GM21825 (cell line): ENCODE measurements around the gene NFYC.

Source experiments
- ATAC-seq: cut with Tn5 transposase; IDR thresholded peaks from one replicate; pipeline ENCODE4 v1.9.1; 2021; ENCODE audit warnings: mild to moderate bottlenecking, moderate library complexity; ENCODE audit not compliant: unreplicated experiment

Gene NFYC

GRCh38 chr1:40777224-40777970, 85.9 kb downstream of the NFYC start:
- ATAC-seq: no peak

DNA sequence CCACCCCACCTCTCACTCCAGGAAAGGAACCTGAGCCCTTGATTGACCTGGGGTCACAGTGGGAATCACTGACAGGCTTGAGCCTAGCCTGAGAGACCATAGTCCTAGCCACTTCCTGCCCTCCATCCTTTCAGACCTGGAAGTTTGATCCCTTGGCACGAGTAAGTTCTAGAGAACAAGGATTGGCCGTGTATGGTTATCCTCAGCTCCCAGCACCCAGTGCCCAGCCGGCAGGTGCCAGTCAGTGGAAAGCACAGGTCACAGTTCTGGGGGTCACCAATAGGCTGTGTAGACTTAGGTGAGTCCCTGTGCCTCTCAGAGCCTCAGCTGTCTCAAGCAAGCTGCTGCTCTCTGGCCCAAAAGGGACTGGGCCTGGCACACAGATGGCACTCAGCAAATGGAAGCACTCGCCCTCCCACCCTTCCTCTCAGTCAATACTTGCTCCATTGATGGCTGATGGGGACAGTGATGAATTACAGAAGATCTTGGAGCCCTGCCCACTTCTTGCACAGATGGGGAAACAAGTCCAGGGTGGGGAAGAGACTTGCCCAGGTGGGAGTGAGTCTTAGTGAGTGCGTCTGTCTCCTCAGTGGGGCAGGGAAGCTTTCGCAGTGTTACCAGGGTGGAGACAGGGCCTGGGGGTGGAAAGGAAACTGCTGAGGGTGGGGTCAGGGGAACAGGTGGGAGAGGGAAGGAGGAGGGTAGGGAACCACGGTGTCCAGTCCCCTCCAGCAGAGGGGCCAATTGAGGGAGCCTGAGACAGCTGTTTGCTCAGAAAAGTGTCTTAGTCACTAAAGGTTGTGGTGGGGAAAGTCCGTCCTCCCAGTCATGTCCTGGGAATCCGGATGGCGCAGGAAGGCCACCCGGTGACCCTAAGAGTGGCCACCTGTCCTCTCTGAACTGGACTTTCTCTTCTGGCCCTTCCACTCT, 89.4 kb downstream of the NFYC start:
- ATAC-seq: no peak

GRCh38 chr1:40781608-40781971, 90.1 kb downstream of the NFYC start:
- no peak for ATAC-seq

DNA sequence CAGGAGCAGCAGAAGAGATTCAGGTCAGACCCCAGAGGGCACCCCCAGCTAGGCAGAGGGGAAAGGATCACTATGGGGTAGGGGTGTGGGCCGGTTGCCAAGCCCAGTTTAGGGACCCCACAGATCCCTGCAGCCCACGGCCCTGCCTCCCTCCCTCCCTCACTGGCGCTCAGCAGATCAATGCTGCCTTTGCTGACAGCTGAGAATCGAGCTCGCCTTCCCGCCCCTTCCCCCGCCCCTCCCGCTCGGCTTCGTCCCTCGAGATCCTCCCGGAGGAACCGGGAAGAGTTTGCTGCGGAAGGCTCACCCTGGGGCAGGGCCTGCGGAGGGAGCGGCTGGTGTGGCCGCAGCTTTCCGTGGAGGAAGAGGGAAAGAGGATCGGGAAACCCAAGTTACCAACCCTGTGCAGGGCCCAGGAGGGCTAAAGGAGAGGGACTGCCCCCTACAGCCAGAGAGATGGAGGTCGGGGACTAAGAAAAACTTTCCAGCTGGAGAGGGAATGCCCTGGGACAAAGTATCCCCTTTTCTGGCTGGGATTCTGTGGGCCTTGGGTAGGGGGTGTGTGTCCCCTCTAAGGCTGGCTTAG, 91.0 kb downstream of the NFYC start:
- ATAC-seq: no peak

DNA sequence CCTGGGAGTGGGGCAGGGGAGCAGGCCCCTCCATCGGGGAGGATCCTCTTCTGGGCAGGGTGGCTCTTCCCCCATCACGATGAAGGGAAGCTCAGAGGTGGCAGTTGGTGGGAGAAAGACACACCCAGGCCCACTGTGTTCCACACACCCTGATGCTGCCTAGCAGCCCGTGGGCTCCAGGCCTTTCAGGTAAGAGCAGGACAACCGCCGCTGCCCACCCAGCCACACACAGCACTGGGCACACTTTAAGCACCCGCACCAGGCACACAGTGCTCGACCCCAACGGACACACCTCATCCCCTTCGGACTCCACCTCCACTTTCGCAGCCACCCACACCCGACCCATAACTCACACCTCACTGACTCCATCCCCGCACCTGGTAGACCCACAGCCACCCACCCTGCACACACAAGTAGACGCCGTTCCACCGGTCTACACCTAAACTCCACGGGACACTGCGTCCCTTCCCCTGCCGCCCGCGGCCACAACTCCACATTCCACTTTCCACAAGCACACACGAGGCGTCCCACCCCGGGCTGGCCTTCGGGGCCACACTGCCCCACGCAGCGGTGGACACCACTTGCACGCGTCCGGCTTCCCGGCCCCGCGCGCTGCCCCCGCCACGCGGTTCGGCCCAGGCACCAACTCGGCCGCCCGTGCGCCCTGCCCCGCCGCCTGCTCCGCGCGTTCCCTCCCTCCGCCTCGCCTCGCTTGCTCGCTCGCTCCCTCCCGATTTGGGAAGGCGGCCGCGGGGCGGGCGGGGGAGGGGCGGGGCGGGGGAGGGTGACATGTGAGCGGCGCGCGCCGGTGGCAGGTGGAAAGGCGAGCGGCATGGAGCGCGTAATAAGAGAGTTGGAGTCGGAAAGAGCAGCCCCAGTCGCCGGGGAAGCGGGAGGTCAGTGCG, 91.7 kb downstream of the NFYC start, which contains the start of gene KCNQ4:
TSS of gene KCNQ4 (plus strand) at position 787 of the 905 bp plus-strand sequence. CDS start 307 bp downstream, outside the sequence.
- ATAC-seq: no peak

DNA sequence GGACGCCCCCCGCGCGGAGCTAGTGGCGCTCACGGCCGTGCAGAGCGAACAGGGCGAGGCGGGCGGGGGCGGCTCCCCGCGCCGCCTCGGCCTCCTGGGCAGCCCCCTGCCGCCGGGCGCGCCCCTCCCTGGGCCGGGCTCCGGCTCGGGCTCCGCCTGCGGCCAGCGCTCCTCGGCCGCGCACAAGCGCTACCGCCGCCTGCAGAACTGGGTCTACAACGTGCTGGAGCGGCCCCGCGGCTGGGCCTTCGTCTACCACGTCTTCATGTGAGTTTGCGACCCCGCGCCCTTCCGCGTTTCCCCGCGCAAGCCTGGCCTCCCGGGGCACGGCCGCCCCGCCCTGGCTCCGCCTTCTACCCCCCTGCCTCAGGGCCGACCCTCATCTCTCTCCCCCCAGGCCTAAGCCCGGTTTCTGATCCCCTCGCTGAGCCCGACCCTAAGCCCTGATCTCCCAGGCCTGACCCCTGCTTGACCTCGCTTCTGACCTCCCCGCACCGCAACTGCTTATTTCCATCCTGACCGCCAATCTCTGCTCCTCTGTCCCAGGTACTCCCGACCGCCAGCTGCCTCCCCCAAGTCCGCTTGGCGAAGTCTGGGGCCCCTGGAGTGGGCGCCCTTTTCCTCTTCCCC, 92.8 kb downstream of the NFYC start:
- no peak for ATAC-seq

DNA sequence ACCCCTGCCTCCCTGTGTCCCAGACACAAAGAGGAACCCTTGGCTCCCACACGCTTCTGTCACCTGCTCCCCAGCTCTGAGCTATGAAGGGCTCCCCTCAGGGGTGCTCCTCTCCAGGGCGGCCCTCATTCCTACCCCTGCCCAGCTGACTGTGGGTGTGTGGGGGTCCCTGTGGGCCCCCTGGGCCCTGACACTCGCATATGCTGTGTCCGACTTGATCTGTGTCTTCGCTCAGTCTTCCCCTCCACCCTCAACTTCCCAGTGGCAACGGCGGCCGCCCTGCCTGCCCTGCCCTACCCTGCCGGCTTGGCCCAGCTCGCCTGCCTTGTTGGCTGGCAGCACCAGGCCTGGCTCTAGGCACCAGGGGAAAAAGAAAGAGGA, 93.3 kb downstream of the NFYC start:
- ATAC-seq: no peak

- ATAC-seq: no peak
Observed at GRCh38 chr1:40785446-40785845, 93.9 kb downstream of the NFYC start.

DNA sequence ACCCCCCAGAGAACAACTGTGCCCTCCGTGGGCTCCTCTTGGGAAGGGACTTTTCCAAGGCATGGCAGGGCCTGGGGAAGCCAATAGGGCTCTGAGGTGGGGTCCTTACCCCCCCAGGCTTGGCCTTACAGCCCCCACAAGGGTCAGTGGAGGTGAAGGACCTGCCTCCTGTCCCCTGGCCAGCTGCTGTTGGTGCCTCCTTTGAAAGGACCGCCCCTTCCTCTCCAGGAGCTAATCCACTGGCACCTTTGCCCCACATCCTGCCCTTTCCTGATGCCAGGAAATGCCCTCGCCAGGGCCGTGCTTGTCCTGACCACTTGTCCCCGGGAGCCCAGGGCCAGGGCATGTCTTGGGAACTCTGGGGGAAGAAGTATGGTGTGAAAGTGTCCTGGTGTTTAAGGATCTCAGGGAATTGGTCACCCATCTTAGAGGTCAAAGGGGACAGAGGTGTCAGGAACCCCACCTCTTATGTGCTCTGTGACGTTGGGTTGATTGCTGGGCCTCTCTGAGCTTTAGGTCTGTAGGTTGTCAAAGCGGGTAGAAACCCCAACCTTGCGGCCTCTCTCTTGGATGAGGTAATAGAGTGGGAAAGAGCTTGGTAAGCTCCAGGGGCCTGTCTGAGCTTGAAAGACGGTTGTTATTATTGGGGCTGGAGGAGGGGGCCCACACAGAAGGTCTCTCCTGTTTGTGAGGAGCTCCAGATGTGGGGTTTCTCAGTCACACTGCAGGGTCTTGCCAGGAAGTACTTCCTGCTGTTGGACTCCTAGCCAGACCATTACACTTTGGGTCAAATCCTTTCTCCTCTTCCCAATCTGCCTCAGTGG, 94.9 kb downstream of the NFYC start:
- ATAC-seq: no peak

DNA sequence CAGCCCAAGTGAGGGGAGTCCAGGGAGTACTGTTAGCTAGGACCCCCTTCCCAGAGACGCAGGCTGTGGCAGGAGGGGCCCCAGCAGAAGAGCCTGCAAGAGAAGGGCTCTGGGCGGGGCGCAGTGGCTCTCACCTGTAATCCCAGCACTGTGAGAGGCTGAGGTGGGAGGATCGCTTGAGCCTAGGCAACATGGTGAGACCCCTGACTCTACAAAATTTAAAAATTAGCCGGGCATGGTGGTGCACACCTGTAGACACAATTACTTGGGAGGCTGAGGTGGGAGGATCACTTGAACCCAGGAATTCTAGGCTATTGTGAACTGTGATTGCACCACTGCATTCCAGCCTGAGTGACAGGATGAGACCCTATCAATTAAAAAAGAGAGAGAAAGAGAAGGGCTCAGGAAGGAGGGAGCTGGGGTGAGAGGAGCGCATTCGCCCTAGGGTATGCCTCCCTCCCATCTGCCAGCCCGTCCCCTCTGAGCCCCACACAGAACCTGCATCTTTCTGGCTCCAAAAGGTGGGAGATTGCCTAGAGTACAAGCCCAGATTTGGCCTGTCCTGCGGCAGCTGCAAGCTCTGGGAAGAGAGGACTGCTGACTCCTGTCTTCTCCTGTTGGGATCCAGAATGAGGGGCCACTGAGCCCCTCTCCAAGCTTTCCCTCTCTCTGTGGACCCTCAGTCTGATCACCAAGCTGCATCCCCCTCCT, 95.6 kb downstream of the NFYC start:
- ATAC-seq: no peak

DNA sequence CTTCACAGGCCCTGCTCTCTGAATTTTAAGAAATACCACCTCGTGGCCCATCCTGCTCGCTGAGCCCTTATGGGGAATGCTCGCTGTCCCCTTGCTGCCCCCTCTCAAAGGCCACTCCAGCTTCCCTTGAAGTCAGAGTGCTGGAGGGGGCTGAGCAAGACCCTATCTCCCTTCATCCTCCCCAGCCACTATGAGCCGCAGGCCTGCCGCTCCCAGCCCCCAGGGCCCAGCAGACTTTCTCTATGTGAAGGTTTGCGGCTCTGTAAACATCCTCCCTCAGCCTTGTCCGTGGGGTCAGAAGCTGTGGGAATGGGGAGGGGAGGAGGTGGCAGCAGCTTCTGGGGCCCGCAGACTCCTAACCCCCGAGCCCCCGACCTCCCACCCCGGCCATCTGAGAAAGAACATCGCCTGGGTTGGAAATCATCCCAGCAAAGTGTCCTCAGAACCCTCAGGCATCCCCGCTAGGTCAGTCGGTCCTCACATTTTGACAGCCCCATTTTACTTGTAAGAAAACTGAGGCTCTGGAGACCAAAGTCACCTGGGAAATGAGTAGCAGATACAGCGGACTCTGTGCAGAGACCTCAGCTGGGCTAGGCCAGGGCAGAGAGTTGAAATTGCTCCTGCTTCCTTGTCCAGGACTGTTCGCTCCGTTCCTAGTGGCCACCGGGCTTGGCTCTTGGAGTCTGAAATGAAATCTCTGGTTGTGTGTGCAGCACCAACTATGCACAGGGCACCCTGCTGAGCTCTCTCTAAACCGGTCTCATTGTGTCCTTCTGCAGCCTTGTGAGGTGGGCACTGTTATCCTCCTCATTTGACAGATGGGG, 96.4 kb downstream of the NFYC start:
- no peak for ATAC-seq

DNA sequence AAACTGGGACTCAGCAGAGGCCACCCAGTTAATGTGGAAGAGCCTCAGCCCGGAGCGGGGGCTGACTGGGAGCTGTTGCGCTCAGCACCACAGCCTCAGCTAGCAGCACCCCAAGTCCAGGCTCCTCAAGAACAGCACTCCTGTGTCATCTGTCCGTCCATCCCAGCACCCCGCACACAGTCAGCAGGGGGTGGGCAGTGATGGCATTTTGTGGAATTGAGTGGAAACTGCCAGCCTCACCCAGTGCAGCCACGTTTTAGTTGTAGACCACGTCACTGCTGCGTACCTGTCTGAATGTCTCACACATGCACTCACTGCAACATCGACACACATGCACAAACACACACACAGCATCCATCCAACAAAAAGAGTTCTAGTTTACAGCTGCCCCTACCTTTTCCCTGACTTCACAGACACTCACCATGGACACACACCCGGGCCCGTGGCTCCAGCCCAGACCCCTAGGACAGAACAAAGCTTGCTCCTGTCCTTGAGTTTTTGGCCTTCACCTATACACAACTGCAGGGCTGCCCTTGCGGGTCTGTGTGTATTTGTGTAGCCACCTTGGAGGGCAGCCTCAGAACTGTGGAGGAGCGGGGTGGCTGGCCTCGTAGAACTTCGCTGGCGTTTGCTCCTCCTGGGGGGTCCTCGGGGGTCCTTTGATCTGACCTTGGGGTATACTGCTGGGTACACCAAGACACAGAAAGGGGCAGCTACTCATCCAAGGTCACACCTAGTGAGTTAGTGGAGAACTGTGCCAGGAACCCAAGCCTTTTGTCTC, 97.2 kb downstream of the NFYC start:
- no peak for ATAC-seq

- ATAC-seq: no peak
Observed at GRCh38 chr1:40789342-40789598, 97.8 kb downstream of the NFYC start.

DNA sequence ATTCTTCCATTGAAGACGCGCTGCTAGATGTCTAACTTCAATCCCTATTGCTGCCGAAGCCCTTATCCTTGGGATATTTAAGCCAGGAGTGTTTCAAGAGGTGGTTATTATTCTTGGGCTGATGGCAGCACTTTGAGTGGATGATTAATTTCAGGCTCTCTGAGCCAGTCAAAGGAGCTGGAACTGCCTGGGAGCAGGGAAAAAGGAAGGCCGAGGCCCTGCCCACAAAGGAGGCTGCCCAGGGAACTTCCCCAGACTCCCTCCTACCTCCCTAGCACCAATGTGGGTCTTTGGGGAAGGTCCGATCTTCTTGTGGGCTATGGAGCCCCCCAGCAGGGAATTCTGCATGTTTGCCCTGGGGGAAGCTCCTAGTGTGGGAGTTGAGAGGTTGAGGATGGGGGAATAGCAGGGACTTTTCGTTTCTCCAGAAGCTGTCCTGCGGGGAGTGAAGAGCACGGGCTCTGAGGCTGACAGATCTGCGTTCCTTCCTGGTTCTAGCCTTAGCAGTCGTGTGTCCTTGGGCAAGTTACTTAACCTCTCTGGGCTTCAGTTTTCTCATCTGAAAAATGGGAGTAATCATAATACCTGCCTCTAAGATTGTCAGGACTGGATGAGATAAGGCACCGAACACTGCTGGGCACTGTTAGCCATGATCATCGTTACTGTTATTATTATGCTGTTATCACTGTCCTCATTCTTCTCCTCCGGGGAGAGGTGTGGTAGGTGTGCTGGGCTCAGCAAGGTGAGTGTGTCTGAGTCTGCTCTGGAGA, 98.3 kb downstream of the NFYC start:
- no peak for ATAC-seq

DNA sequence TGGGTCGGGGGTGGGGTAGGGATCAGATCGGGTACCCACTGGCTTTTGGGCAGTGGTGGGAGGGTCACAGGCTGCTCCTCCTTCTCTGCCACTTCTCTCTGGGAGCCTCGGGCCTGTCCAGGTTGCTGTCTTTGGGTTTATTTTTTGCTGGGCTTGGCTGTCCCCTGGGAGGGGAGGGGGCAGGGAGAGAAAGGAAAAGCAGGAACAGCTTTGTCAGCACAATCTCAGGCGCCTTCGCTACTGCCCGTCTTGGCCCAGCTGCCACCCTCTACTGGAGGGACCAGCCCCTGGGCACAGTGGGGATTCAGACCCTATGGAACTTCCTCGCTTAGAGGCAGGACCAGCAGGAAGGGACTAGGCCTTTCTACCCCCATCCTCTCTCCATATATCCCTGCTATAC, 100.5 kb downstream of the NFYC start:
- no peak for ATAC-seq

DNA sequence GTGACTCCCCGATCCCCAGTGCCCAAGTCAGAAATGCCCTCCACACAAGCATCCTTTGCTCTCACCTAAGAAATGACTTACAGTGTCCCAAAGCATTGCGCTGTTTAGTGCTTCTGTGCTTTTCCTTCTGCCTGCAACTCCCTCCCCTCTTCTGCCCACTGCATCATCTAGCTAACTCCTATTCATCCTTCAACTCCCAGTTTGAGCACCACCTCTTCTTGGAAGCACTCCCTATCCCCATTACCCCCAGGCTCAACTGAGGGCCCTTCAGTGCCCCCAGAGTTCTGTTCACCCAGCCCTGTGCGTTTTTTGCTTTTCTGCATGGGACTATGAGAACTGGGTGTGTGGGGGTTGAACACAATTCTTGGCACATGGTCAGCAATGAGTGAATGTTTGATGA, 102.1 kb downstream of the NFYC start:
- ATAC-seq: no peak

- ATAC-seq: no peak
Observed at GRCh38 chr1:40794048-40794447, 102.5 kb downstream of the NFYC start.
